Upper lobe of left lung (tissue), 6 donors: Measurements from ENCODE around the gene GRIK4. TPM values are rescaled to one million over a fixed set of nuclear protein-coding genes. Genes with fewer than 3 reads are reported as not detected.
"Not testable (repeated sequence)": the region's sequence is repeated elsewhere in the genome, so short reads cannot be mapped to it uniquely, and the experiment has no call there.

Source experiments
- ATAC-seq, 2 donors: fragments of 200-7000 bp; cut with Tn5 transposase; one replicate each; pipeline ENCODE4 v1.9.1; 2022; ENCODE audit warnings: mild to moderate bottlenecking in 2 of 2, moderate library complexity in 2 of 2; ENCODE audit not compliant: low FRiP score in 2 of 2
- DNase-seq, 2 donors: peaks; one replicate each; pipeline ENCODE4 v3.0.0-alpha.2; 2019 to 2020
- H3K27ac ChIP-seq, 4 donors: fragments of 200-600 bp; sonication (generic); one replicate each; pipeline ENCODE4 v1.5.1; 2016 to 2019
- H3K27me3 ChIP-seq, 4 donors: fragments of 200-600 bp; sonication (generic); one replicate each; pipeline ENCODE4 v1.5.1; 2017 to 2019
- H3K36me3 ChIP-seq, 4 donors: fragments of 200-600 bp; sonication (generic); one replicate each; pipeline ENCODE4 v1.5.1; 2016 to 2019
- H3K4me1 ChIP-seq, 4 donors: fragments of 200-600 bp; sonication (generic); one replicate each; pipeline ENCODE4 v1.5.1; 2018 to 2019
- H3K4me3 ChIP-seq, 4 donors: fragments of 200-600 bp; sonication (generic); one replicate each; pipeline ENCODE4 v1.5.1; 2017 to 2019; ENCODE audit warnings: mild to moderate bottlenecking in 2 of 4, moderate library complexity in 1 of 4
- H3K9me3 ChIP-seq, 4 donors: fragments of 200-600 bp; sonication (generic); one replicate each; pipeline ENCODE4 v1.5.1; 2018 to 2019
- CTCF ChIP-seq, 6 experiments: fragments of 450-650 bp in 4 of 6; fragments of 200-600 bp in 2 of 6; sonication (generic) in 2 of 6; IDR thresholded peaks; one replicate each; pipeline ENCODE4 v1.5.1; 2016 to 2019; ENCODE audit warnings: antibody characterized with exemption in 6 of 6
- EP300 ChIP-seq, 4 donors: sonication (generic); formaldehyde crosslinking; IDR thresholded peaks; one replicate each; pipeline ENCODE4 v1.5.1; 2017; ENCODE audit warnings: antibody characterized with exemption in 4 of 4, control low read depth in 2 of 4
- POLR2A ChIP-seq, 4 donors: fragments of 450-650 bp; IDR thresholded peaks; one replicate each; pipeline ENCODE4 v1.5.1; 2016 to 2017; ENCODE audit warnings: antibody characterized with exemption in 4 of 4, mild to moderate bottlenecking in 2 of 4
- POLR2AphosphoS5 ChIP-seq, 2 donors: sonication (generic); formaldehyde crosslinking; IDR thresholded peaks; one replicate each; pipeline ENCODE4 v1.5.1; 2017; ENCODE audit warnings: antibody characterized with exemption in 2 of 2
- WGBS, 2 donors: methylation state at CpG; one replicate each; pipeline ENCODE4 v1.1.5; 2017 to 2018; 5-methylcytosine and 5-hydroxymethylcytosine counted together
- total RNA-seq, 6 donors: library from RNA; depleted of rRNA in 4 of 6; stranded (reverse); fragments of >200 nt in 4 of 6; gene quantifications; one replicate each; pipeline versions ENCODE4 v1.1.0 to v1.2.1, GENCODE V29; 2016 to 2021
- donor health status: DM: no; HTN: no; CAD: no; lungs with moderate emphysema.
- donor health status: DM: no; HTN: yes; CAD: no; lungs with severe emphysema.

The GRIK4 gene
- total RNA-seq, 6 donors from 2014 or later: 0.30 to 8.4 (median 0.78) TPM

- Histone ChIP-seq H3K9me3 (no peaks in the 10 kb centered on the region), H3K27me3 (no peaks in the 10 kb centered on the region), H3K4me3 (no peak overlapping the region), H3K4me1 (no peaks in the 10 kb centered on the region), H3K27ac (no peak overlapping the region), H3K36me3 (no peaks in the 10 kb centered on the region)
- ATAC-seq (no peak), DNase-seq (no peak)
- WGBS, 2 donors: 74 to 80% methylated on average over 12 of the region's 12 CpGs
- TF ChIP-seq POLR2AphosphoS5 (IDR thresholded peaks at IDR 0.05) (no peak), POLR2A (IDR thresholded peaks at IDR 0.05) (no peak), CTCF (IDR thresholded peaks at IDR 0.05) (no peak), EP300 (IDR thresholded peaks at IDR 0.05) (no peak)
Observed at GRCh38 chr11:120750647-120751549, 239.3 kb downstream of the GRIK4 start.

GRCh38 chr11:120751550-120751949 is 240.0 kb downstream of the GRIK4 start:
- TF ChIP-seq EP300 (IDR thresholded peaks at IDR 0.05): no peak
- TF ChIP-seq POLR2AphosphoS5 (IDR thresholded peaks at IDR 0.05): no peak
- TF ChIP-seq CTCF (IDR thresholded peaks at IDR 0.05): no peak
- Histone ChIP-seq H3K27me3 (no peaks in the 10 kb centered on the region), H3K36me3 (no peaks in the 10 kb centered on the region), H3K9me3 (no peaks in the 10 kb centered on the region), H3K4me3 (no peak overlapping the region), H3K27ac (no peak overlapping the region), H3K4me1 (no peaks in the 10 kb centered on the region)
- ATAC-seq (no peak), DNase-seq (no peak)
- 64 to 66% methylated on average over 5 to 9 of the region's 9 CpGs for WGBS, 2 donors

GRCh38 chr11:120752668-120753067 is 241.1 kb downstream of the GRIK4 start:
- Histone ChIP-seq H3K4me1 (no peaks in the 10 kb centered on the region), H3K36me3 (no peaks in the 10 kb centered on the region), H3K4me3 (no peak overlapping the region), H3K27ac (no peak overlapping the region), H3K27me3 (no peaks in the 10 kb centered on the region), H3K9me3 (no peaks in the 10 kb centered on the region)
- no peak for ATAC-seq
- 58 to 81% methylated on average over 2 to 7 of the region's 7 CpGs for WGBS, 2 donors
- TF ChIP-seq POLR2AphosphoS5 (IDR thresholded peaks at IDR 0.05) (no peak), CTCF (IDR thresholded peaks at IDR 0.05) (no peak), EP300 (IDR thresholded peaks at IDR 0.05) (no peak), POLR2A (IDR thresholded peaks at IDR 0.05) (no peak)
- DNase-seq: peak in 1 of 2 donors; percentile 13

- H3K4me3 ChIP-seq: no peak overlapping the region
- H3K36me3 ChIP-seq: no peaks in the 10 kb centered on the region
- WGBS, 2 donors: 69 to 83% methylated on average over 1 to 3 of the region's 3 CpGs
- DNase-seq: no peak
- no peaks in the 10 kb centered on the region for H3K9me3 ChIP-seq
- H3K27me3 ChIP-seq: no peaks in the 10 kb centered on the region
- no peaks in the 10 kb centered on the region for H3K4me1 ChIP-seq
- no peak for ATAC-seq
- TF ChIP-seq EP300 (IDR thresholded peaks at IDR 0.05) (no peak), CTCF (IDR thresholded peaks at IDR 0.05) (no peak), POLR2A (IDR thresholded peaks at IDR 0.05) (no peak), POLR2AphosphoS5 (IDR thresholded peaks at IDR 0.05) (no peak)
- H3K27ac ChIP-seq: no peak overlapping the region
Observed at GRCh38 chr11:120756931-120757330, 245.4 kb downstream of the GRIK4 start.

- ATAC-seq: no peak
- Histone ChIP-seq H3K36me3 (no peaks in the 10 kb centered on the region), H3K27ac (no peak overlapping the region), H3K4me1 (no peaks in the 10 kb centered on the region), H3K9me3 (no peaks in the 10 kb centered on the region), H3K4me3 (no peak overlapping the region), H3K27me3 (no peaks in the 10 kb centered on the region)
- TF ChIP-seq CTCF (IDR thresholded peaks at IDR 0.05): no peak
- TF ChIP-seq POLR2A (IDR thresholded peaks at IDR 0.05): no peak
- no peak for TF ChIP-seq EP300 (IDR thresholded peaks at IDR 0.05)
- no peak for TF ChIP-seq POLR2AphosphoS5 (IDR thresholded peaks at IDR 0.05)
- WGBS, 2 donors: 60 to 65% methylated on average over 2 of the region's 2 CpGs
- DNase-seq: no peak
Observed at GRCh38 chr11:120759046-120759445, 247.5 kb downstream of the GRIK4 start.

GRCh38 chr11:120765710-120766109 is 254.2 kb downstream of the GRIK4 start:
- H3K4me1 ChIP-seq, H3K27ac ChIP-seq, H3K27me3 ChIP-seq, ATAC-seq, DNase-seq, H3K4me3 ChIP-seq, H3K36me3 ChIP-seq: not testable (repeated sequence)
- H3K9me3 ChIP-seq: peaks cover 0 to 10% (median 8%) of the 10 kb centered on the region in 4 donors
- 75 to 88% methylated on average over 1 of the region's 2 CpGs for WGBS, 2 donors
